ENCODE data around the gene CRIP2. TPM values are rescaled to one million over a fixed set of nuclear protein-coding genes. Genes with fewer than 3 reads are reported as not detected.
A peak's percentile ranks its signal among the peaks of the same experiment; 100 is the strongest.

The CRIP2 gene
- total RNA-seq: 100 to 1,000 TPM; 103 to 203 (median 141) TPM

GRCh38 chr14:105474483-105475268 is at the start of gene CRIP2:
Gene CRIP2 (plus strand): TSS chr14:105474821. CDS start chr14:105474863, 42 bp downstream.
- WGBS, 2 donors: 0 to 1% methylated on average over 20 to 26 of the region's 118 CpGs
- peak within 1 kb of the TSS; percentile 74 for H3K4me3 ChIP-seq (ENCODE audit: low read depth, poor library complexity, severe bottlenecking)
- DNase-seq (ENCODE audit: low spot score in 2 of 2): no peak
- intact Hi-C loops (cut with DNase I; ENCODE audit: low total_unique reads): no loop called here
- TF ChIP-seq CTCF (IDR thresholded peaks at IDR 0.05): no peak
- no peak for TF ChIP-seq POLR2A (IDR thresholded peaks at IDR 0.05)

- intact Hi-C loops (cut with DNase I; ENCODE audit: low total_unique reads): no loop called here
- H3K4me3 ChIP-seq (ENCODE audit: low read depth, poor library complexity, severe bottlenecking): no peak overlapping the region
- DNase-seq (ENCODE audit: low spot score in 2 of 2): no peak
- no peak for TF ChIP-seq POLR2A (IDR thresholded peaks at IDR 0.05)
- no peak for TF ChIP-seq CTCF (IDR thresholded peaks at IDR 0.05)
- 88 to 90% methylated on average over 10 to 12 of the region's 12 CpGs for WGBS, 2 donors
Measured at GRCh38 chr14:105424861-105425260, 49.8 kb upstream of the CRIP2 start.

- no peak overlapping the region for H3K4me3 ChIP-seq (ENCODE audit: low read depth, poor library complexity, severe bottlenecking)
- intact Hi-C loops (cut with DNase I; ENCODE audit: low total_unique reads): no loop called here
- WGBS, 2 donors: 96 to 97% methylated on average over 14 to 21 of the region's 23 CpGs
Measured at GRCh38 chr14:105425823-105426247, 48.8 kb upstream of the CRIP2 start.

GRCh38 chr14:105426416-105427130 is 48.0 kb upstream of the CRIP2 start:
- TF ChIP-seq POLR2A (IDR thresholded peaks at IDR 0.05) (no peak), CTCF (IDR thresholded peaks at IDR 0.05) (no peak)
- intact Hi-C loops (cut with DNase I; ENCODE audit: low total_unique reads): no loop called here
- no peak for DNase-seq (ENCODE audit: low spot score in 2 of 2)
- no peak overlapping the region for H3K4me3 ChIP-seq (ENCODE audit: low read depth, poor library complexity, severe bottlenecking)
- 91 to 97% methylated on average over 17 to 21 of the region's 21 CpGs for WGBS, 2 donors

More at GRCh38 chr14:105425823-105426247, 48.8 kb upstream of the CRIP2 start:
- no peak for DNase-seq (ENCODE audit: low spot score in 2 of 2)
- TF ChIP-seq POLR2A (IDR thresholded peaks at IDR 0.05): no peak
- no peak for TF ChIP-seq CTCF (IDR thresholded peaks at IDR 0.05)

- intact Hi-C loops (cut with DNase I; ENCODE audit: low total_unique reads): no loop called here
- H3K4me3 ChIP-seq (ENCODE audit: low read depth, poor library complexity, severe bottlenecking): no peak overlapping the region
- TF ChIP-seq CTCF (IDR thresholded peaks at IDR 0.05) (no peak), POLR2A (IDR thresholded peaks at IDR 0.05) (no peak)
- WGBS, 2 donors: 94% methylated on average over 10 of the region's 10 CpGs
- DNase-seq (ENCODE audit: low spot score in 2 of 2): no peak
Measured at GRCh38 chr14:105427412-105427811, 47.2 kb upstream of the CRIP2 start.
